Activated T-helper 1 cell treated with anti-CD3 and anti-CD28 coated beads, Interleukin-2, amount 50 U/mL, for 16 hours (primary cell): ENCODE results near the gene PTPRF.

ENCODE experiments used
- DNase-seq, 2 donors: peaks; one replicate each; pipeline ENCODE4 v3.0.0-alpha.2; 2020; ENCODE audit warnings: low read depth in 1 of 2, low spot score in 1 of 2

PTPRF gene

DNA sequence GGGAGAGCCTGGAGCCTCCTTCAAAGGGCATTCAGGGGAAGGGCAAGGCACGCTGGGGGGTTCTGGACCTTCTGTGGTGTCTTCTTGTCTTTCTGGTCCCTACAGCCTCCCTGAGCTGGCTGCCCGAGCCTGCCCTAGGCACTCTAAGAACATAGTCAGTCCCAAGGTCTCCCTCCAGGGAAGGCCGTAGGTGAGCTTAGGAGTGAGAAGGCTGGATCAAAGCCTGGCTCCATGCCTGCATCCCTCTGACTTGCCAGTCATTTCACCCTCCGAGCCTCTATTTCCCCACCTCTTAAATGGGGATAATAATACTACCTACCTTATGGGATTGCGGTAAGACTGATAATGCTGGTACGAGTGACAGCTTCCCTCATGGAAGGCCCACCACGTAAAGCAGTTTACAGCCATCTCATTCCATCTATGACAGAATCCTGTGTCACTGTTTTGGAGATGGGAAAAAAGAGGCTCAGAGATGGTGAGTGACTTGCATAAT lies 20.8 kb downstream of the PTPRF start:
- DNase-seq: no peak

DNA sequence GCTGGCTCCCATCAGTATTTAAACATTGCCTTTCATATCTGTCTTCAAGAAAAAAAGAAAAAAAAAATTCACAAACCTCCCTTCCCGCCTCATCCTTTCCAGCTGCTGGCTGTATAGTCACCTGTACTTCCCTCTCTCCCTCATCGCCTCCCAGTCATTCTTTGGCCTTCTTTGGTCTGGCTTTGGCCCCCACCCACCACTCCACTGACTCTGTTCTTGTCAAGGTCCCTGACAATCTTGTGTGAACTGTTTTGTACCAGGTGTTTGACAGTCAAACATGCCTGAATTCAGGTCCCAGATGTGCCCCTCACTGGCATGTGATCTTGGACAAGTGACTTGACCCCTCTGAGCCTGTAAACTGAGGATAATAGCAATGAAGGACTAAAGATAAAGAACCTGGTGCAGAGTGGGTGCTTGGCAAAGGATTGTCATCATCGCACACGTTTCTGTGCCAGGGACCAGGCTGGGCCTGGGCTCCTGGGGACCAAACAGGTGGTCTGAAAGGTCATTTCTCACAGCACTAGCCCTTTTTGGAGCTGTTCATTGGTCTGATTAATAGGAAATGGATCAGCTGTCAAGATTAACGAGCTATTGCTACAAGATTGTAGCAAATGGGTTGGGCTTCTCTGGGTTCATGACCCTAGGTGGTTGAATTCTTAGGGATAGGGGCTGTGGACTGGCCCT lies 21.5 kb downstream of the PTPRF start:
- no peak for DNase-seq

DNA sequence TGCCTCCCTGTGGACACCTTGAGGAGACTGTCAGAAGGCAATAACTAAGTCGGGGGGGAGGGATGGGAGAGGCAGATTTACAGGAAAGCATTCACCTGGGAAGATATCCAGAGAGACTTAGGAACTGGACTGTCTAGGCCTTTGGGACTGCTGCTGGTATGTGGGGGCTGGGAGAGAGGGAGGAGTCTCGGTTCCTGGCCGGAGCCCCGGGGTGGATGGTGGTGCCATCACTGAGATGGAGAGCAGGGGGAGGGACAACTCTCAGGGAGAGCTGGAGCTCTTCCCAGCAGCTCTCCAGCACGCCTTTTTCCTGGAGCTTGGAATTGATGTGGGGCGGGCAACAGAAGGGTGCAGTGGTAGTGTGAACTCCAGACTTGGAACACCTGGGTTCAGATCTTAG lies 22.1 kb downstream of the PTPRF start:
- no peak for DNase-seq

DNA sequence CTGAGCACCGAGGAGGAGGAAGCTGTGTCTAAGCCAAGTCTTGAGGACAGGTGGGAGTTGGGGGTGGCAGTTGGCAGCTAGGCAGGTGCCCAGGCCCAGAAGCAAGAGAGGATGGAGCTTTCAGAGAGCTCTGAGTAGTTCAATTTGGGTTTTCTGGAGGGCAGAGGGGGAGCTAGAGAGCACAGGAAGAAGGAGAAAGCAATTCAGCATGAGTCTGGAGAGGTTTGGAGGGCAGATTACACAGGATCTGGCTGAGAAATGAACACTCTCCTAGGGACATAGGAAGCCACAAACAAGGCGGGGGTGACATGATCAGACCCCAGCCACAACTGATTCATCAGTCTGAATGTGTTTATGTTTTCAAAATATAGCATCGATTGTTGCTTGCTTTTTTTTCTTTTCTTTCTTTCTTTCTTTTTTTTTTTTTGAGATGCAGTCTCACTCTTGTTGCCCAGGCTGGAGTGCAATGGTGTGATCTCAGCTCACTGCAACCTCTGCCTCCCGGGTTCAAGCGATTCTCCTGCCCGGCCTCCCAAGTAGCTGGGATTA lies 23.8 kb downstream of the PTPRF start:
- DNase-seq: no peak

DNA sequence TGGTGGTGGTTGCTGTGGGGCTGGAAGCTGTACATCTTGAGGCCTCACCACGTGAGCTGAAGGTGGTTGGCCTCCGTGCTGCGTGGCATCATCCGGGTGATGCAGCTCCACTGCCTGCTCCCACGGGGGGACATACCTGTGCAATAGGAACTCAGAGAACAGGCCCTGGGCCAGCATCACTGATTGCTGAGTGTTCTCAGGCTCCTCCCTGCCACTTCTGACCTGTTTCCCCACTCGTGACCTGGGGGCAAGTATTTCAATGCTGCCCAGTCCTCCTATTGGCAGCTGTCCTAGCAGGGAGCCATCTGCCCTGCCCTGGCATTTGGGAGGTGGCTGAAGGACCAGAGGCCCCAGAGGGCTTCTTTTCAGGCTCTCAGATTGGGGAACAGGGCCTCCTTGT lies 26.1 kb downstream of the PTPRF start:
- DNase-seq: no peak

DNA sequence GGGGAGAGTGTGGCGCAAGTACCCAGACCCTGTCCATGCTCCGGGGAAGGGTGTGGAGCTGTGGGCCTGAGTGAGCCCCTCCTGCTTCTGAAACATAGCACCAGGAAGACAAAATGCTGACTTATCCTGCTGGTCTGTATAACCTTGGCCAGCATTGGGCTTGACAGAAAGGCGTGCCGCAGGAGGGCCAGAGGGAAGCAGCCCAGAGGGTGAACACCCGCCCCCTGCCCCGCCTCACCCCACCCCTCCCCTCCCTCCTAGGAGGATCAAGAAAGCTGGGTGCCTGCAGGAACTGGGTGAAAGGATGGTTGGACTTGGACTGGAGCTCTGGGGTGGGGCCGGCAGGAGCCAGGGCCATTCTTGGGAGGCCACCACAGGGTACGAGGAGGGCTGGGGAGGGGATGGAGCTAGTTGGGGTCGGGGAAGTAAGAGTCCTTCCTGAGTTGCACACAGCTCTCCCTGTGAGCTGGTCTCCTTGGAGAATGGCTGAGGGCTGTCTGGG lies 27.1 kb downstream of the PTPRF start:
- no peak for DNase-seq

DNA sequence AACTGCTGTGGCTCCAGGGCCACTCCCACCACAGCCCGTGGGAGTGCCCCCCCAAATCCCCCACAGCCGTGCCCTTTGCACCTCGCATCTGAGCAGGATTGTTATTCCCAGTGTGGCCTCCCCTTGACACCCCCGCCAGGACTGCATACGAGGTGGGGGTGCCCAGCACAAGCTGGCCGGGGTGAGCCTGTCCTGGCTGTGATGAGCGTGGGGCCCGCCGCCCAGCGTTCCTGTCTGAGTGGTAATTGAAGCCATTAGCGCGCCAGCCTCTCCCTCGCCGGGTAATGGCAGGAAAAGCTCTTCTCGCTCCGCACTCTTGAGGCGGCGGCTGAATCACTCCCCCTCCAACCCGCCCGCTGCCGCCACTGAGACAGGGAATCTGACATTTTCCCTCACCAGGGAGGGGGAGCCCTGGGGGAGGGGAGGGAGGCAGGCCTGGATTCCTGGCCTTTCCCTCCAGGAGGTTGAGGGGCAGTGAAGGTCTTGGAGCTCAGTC lies 27.7 kb downstream of the PTPRF start:
- DNase-seq: no peak

DNA sequence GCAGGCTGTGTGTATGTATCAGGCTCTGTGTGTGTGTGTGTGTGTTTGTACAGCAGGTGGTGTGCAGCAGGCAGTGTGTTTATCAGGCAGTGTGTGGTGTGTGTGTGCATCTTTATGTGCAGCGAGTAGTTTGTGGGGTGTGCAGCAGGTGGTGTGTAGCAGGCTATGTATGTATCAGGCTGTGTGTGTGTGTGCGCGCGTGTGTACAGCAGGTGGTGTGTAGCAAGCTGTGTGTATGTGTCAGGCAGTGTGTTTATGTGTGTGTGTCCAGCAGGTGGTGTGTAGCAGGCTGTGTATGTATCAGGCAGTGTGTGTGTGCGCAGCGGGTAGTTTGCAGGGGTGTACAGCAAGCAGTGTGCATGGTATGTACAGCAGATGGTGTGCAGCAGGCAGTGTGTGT lies 29.0 kb downstream of the PTPRF start:
- DNase-seq: no peak

DNA sequence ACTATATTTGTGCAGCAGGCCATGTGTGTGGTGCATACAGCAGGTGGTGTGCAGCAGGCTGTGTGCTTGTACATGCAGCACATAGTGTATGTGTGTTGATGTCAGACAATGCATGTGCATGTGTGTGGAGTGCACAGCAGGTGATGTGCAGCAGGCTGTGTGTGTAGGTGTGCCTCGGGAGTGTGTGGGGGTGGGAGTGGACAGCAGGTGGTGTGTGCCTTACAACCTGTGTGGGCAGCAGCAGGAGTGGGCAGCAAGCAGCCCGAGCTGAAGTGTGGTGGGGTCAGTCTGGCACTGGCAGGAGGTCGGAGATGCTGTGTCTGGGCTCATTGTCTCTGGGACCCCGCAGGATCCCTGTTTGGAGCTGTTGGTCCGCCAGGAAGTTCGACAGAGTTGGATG lies 29.6 kb downstream of the PTPRF start:
- DNase-seq: no peak

DNA sequence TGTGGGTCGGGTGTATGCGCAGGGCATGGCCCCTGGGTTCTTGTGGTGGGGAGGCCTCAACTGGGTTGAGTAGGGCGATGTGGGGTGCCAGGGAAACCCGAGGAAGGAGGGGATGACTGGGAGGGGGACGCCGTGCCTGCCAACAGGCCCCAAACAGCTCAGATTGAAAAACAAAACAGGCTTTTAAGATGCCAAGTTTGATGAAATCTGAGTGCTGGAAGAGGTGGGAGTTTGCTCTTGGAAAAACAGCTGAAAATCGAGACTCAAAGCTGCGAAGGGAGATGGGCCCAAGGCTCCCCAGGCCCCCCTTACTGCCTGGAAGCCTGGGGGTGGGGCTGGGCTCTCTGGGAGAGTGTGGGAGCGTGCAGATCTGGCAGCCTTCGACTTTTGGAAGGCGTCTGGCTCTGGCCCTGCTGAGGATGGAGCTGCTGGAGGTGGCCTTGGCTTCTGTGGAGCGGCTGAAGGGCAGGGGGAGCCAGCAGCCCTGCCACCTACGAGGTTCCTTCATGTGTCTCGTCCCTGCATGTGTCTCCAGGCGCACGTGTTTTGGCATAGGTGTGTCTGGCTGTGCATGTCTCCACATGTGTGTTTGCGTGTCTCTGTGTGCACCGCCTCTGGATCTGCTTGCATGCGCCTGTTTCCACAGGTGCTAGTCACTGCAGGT lies 33.3 kb downstream of the PTPRF start:
- no peak for DNase-seq

DNA sequence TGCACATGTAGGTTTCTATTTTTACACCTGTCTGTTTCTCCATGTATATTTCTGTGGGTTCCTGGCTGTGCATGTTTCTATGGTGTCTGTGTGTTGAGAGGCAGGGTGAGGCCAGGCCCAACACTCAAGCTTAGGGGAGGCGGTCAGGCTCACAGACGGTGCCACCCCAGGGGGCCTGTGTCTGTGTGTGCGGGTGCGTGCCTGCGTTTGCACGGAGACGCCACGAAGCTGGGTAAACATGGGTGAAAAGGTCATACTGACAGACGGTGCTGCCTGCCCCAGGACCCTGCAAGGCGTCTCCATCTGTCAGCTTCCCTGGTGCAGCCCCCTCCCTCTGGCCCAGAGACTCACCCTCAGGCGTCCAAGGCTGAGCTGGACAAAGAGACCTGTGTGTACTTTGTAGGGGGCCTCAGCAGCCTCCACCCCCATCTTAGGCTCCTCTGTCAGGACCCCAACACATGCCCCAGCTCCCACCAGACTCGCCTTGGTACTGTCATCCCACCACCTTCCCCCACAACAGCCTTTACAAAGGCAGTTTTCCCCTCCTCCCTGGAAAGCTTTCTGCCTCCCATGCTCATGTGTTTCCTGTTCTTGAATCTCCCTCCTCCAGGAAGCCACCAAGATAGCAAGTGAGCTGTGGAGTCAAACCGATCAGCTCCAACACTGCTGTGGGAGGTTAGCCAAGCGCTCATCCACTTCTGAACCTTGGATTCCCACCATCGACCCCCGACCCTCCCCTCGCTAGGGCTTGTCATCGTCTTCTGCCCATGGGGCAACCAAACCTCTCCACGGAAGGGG lies 34.1 kb downstream of the PTPRF start:
- DNase-seq: no peak

DNA sequence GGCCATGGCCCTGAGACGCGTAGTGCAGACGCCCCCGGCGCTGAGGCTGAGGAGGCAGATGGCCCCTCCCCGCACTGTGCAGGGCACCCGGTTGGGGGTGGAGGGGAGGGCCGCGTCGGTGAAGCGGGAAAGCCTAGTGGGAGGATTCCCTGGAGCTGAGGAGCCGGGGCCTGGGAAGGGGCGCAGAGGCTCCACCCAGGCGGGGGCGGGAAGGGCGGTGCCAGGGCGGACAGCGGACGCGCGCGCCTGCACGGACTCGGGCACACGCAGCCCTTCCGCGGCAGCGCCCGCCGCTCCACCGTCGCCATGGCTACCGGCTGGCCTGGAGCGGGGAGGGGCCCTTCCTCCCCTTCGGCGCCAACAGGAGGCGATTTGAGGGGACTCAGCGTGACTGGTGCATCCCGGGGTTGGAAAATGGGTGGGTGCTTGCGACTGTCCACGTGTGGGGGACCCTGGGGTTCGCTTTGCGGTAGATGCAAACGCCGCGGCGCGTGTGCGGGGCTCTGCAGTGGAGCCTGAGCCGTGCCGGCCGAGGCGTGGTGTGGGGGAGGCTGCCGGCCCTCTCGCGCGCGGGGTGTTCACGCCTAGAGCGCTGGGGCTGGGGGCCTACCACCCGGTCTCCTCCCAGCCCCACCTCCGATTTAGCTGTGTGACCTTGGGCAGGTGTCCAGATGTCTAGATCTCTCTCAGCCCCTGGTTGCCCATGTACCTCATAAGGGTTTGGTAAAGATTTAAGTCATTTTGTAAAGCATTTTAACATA lies 35.1 kb downstream of the PTPRF start:
- DNase-seq: no peak

DNA sequence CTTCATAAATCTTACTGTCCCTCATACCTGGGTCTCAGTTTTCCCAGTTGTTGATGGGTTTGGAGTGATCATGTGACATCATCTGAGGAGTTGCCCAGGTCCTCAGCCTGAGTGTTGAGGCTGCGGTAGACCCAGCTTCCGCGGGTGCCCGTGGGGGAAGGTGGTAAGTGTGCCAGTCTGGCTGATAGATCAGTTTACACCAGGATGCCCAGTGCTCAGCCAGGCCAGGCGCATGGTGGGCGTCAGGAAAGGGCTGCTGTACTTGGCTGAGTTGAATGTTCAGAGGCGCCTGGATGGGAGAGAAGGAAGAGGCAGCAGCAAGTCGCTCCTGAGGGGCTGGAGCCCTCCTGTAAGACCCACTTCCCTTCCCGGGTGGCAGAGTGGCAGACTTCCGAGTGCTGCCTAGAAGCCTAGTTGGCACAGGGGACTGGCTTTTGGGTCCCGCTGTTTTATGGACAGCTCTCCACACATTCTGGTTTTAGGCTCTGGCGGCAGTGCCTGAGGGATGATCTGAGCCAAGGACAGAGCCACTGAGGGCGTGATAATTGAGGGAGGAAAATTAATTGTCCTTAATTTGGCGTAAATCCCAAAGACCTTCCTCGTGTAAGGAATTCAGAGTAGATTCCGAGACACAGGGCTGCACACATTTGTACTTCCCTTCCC lies 35.8 kb downstream of the PTPRF start:
- DNase-seq: no peak

DNA sequence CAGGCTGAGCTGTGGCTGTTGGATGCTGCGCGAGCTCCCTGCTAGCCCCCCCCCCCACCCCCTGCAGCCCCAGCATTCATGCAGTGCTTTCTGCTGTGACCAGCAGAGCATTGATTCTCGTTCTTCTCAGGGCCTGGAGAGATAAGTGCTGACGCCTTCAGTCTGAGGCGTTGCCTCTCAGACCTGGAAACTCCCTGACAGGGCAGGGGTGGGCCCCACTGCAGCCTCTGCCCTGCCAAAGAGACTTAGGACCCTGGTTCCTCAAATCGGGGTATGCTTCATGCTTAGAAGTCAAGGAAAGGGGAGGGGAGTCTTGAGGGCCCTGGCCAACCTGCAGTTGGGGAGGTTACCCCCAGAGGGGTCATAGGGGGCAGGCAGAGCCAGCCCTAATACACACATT lies 38.5 kb downstream of the PTPRF start:
- no peak for DNase-seq

DNA sequence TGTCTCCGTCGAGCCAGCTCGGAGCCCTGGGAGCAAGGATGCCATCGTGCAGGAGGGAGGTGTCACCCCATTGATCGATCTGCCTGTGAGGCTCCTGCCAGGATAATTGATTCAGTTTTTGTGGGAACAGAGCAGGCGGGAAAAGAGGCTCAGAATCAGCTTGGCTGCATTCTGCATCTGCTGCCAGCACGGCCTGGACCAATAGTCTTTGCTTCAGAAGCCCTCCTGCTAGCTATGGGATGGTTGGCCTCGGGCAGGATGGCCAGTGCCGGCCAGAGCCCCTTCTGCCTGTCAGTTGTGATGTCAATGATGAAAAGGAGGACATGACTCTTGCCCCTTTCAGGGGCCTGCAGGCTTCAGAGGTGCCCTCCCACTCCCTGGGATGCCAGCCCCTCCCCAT lies 39.6 kb downstream of the PTPRF start:
- no peak for DNase-seq

DNA sequence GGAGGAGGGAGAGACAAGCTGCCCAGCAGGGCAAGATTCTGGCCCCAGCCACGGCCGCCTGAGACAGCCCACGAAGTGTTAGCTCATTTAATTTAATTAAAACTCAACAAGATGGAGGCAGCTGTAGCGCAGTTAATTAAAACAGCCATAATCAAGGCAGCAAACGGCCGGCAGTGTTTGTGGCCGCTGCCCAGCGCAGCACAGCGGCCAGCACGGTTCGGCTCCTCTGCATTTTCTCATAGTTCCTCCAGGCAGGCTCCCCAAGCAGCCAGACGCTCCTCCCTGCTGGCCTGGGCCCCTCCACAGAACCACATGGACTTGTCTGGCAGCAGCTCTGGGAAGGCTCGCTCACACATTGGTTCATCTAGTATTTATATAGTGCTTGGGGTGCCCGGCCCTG lies 40.0 kb downstream of the PTPRF start:
- DNase-seq: no peak

DNA sequence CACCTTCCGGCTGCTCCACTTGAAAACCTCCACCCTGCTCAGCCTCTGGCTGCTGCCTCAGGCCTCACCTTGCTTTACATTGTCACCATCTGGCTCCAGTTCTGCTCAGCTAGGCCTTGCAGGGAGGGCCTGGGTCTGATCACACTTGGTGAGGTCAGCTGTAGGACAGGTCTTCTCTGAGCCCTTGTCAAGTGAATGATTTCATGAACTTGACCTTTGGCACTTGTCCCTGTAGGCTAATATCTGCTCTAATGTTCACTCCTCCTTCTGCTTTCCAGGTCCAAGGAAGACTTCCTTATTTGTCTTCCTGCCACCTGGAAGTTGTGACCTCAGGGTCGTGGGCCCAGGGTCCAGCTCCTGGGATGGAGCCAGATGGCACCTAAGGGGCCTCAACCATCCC lies 41.4 kb downstream of the PTPRF start:
- DNase-seq: no peak

DNA sequence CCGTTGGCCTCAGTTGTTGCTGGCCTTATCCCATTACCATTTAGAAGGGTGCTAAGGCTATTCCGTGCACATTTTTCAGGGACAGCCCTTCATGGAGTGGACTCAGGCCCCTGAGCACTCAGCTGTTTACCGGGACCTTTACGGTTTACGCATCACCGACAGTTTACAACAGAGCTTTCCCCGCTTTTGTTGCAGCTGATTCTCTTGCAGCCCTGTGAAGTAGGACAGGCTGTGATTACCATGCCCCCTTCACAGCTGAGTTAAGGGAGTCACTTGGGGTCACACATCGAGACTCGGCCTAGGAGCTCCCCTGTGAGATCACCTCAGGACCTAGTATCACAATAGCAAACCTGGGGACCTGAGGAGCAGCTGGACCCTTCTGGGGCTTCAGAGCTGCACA lies 41.9 kb downstream of the PTPRF start:
- DNase-seq: no peak

DNA sequence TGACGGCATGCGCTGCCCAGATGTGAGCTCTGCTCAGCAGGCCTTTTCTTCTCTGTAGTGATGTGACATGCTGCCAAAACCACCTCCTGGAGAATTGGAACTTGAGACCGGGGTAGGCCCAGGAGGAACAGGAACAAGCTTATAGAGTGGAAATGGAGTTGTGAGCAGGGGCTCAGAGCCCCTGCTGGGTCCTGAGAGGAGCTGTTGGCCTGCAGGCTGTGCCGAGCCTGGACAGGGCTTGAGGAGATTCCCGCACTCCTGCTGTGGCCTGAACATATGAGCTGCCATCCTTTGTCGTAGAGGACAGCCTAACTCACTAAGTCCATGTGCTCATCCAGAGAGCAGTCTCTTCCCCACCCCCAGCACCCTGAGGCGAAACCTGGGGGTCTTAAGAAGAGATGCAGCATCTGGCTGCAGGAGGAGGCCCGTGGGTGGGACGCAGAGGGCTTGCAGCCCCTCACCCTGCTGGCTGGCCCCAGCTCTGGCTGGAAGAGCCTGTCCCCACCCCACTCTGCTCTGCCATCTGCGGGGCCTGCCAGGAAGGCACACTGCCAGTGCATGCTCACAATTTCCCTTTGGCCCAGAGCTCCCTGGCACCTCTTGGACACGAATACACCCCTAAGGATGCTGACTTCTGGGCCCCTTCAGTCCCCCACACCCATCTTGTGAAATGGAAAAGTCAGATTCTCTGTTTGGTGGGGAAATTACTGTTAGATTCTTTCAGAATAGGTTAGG lies 42.5 kb downstream of the PTPRF start:
- no peak for DNase-seq

DNA sequence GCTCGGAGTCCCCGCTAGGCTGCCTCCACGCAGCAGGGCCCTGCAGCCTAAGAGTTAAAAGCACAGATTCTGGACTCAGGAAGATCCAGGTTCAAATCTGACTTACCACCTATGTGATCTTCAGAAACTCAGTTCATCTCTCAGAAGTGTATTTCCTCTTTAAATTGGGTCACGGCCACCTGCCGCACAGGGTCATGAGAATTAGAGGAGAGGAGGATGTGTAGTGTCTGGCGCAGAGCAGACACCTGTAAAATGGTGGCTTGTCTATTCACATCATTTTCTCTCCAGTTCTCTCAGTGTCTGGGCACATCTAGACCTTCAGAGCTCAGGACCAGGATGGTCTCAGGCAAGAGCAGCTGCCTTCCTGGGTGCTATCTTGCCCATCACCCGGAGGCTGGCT lies 45.8 kb downstream of the PTPRF start:
- no peak for DNase-seq
